Panc1 (cell line): ENCODE results near the gene RNF144B. TPM values are rescaled to one million over a fixed set of nuclear protein-coding genes. Genes with fewer than 3 reads are reported as not detected.

Experiments used
- ATAC-seq: fragments of 200-7000 bp; cut with Tn5 transposase; 2 replicates; pipeline ENCODE4 v1.9.1; 2020; ENCODE audit warnings: mild to moderate bottlenecking, moderate library complexity
- BruUV-seq: library from RNA; stranded (reverse); fragments of 400-500 nt; replicated peaks from 2 replicates; lab custom pipeline; 2021; lab: Mats Ljungman, UMichigan
- CTCF ChIA-PET: fragments of 300-600 bp; sonication (Branson Sonifier 250); formaldehyde crosslinking; loops from one replicate; lab custom pipeline; 2022; ENCODE audit warnings: antibody characterized with exemption; lab: Charles Lee
- POLR2A ChIA-PET: fragments of 300-600 bp; sonication (Branson Sonifier 250); formaldehyde crosslinking; loops from one replicate; lab custom pipeline; 2022; ENCODE audit warnings: antibody characterized with exemption; lab: Charles Lee
- DNase-seq: peaks from one replicate; pipeline ENCODE4 v3.0.0-alpha.2; 2010; ENCODE audit warnings: low read depth, low spot score
- H3K27ac ChIP-seq: 2 replicates; pipeline ENCODE4 v1.5.1; 2011; ENCODE audit warnings: mild to moderate bottlenecking, low read length, inconsistent platforms
- H3K27me3 ChIP-seq: fragments of 200-500 bp; sonication (Bioruptor generic); 2 replicates; pipeline ENCODE4 v1.6.0; 2014; ENCODE audit warnings: low read length, inconsistent platforms; ENCODE audit not compliant: control insufficient read depth, insufficient read depth
- H3K36me3 ChIP-seq: fragments of 200-500 bp; sonication (Bioruptor generic); 2 replicates; pipeline ENCODE4 v1.5.1; 2014; ENCODE audit warnings: inconsistent platforms, mild to moderate bottlenecking, low read length, moderate library complexity; ENCODE audit not compliant: control insufficient read depth, insufficient read depth
- H3K4me1 ChIP-seq: 2 replicates; pipeline ENCODE4 v1.5.1; 2011; ENCODE audit warnings: inconsistent platforms, mild to moderate bottlenecking, low read length, moderate library complexity; ENCODE audit not compliant: control insufficient read depth, insufficient read depth
- H3K4me3 ChIP-seq, 2 experiments: 2 replicates each; pipeline ENCODE4 v1.5.1; 2011 to 2012; ENCODE audit warnings: low read depth in 2 of 2, low read length in 2 of 2, mild to moderate bottlenecking in 2 of 2, inconsistent platforms in 1 of 2, moderate library complexity in 1 of 2
- H3K9me3 ChIP-seq: fragments of 200-500 bp; sonication (Bioruptor generic); 2 replicates; pipeline ENCODE4 v1.5.1; 2014; ENCODE audit warnings: low read depth, mild to moderate bottlenecking, inconsistent platforms, low read length, moderate library complexity; ENCODE audit not compliant: control insufficient read depth, insufficient read depth
- POLR2AphosphoS5 ChIP-seq: IDR thresholded peaks from 2 replicates; pipeline ENCODE4 v1.6.1; 2012; ENCODE audit warnings: mild to moderate bottlenecking, low read depth, low read length, moderate library complexity
- SIN3A ChIP-seq: IDR thresholded peaks from 2 replicates; pipeline ENCODE4 v1.6.1; 2012; ENCODE audit warnings: low read depth, mild to moderate bottlenecking, low read length, moderate library complexity, borderline replicate concordance; ENCODE audit not compliant: insufficient read depth
- TCF7L2 ChIP-seq: IDR thresholded peaks from 2 replicates; pipeline ENCODE4 v1.6.1; 2011; ENCODE audit warnings: mild to moderate bottlenecking, low read depth, low read length, inconsistent platforms
- in situ Hi-C: cut with HindIII; loops from 2 replicates; pipeline ENCODE4 v1.10.0; 2016; ENCODE audit warnings: low sequenced_read_pairs, low pct_unique_long_range_greater_than_20kb
- intact Hi-C: fragments of 100-400 bp; cut with micrococcal nuclease; formaldehyde crosslinking; loops from one replicate; pipeline ENCODE4 v1.10.0; 2022; ENCODE audit not compliant: unreplicated experiment
- total RNA-seq: library from RNA; stranded (reverse); gene quantifications from one replicate; pipeline ENCODE4 v1.2.1, GENCODE V29; 2021; ENCODE audit not compliant: unreplicated experiment
- TF ChIP-seq, protein P1 (sequence below): fragments of 450-650 bp; IDR thresholded peaks from 2 replicates; pipeline ENCODE4 v1.5.1; 2017; ENCODE audit warnings: mild to moderate bottlenecking
- TF ChIP-seq, protein P2 (sequence below), 2 experiments: IDR thresholded peaks; 2 replicates each; pipeline ENCODE4 v1.6.1; 2011 to 2012; ENCODE audit warnings: low read depth in 2 of 2, control low read depth in 1 of 2, low read length in 1 of 2, mild to moderate bottlenecking in 1 of 2, moderate library complexity in 1 of 2; ENCODE audit not compliant: insufficient read depth in 1 of 2

Gene RNF144B
- total RNA-seq, 1 experiment from 2014 or later: 5.6 TPM

DNA sequence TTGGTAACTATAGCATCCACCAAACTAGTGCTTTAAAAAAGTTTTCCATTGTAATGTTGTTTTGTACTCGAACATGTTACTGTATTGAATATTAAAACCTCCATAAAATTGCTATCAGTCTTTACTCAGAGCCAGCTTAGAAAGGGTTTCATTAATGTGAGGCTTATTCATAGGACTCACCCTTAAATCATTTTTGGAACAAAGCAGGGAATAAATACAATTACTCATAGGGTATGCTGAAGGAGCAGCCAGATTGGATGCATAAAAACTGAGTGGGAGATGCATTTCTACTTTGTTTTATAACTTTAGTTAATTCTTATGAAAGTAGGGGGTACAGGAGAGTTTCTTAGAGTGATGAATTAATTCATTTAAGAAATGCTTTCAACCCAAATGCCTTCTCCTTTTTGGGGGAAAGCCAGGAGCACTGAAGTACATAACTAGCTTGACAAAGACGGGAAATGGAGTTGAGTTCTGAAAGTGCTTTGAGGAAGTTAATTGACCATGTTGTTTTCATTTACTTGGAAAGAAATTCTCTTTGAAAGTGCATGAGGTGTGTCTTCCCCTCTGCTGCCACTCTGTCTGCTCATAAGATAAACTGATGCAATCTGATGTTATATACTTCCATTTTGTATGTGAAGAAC, 90.3 kb downstream of the RNF144B start:
- no peaks in the 10 kb centered on the region for H3K27me3 ChIP-seq
- CTCF ChIA-PET: no interaction called here
- no TSS peak for BruUV-seq
- DNase-seq: no peak
- no peaks in the 10 kb centered on the region for H3K36me3 ChIP-seq
- in situ Hi-C loops (no loop called here), intact Hi-C loops (no loop called here)
- POLR2A ChIA-PET: no interaction called here
- H3K4me3 ChIP-seq: no peak overlapping the region
- no peak for ATAC-seq
- no peak overlapping the region for H3K27ac ChIP-seq
- no peaks in the 10 kb centered on the region for H3K9me3 ChIP-seq
- no peaks in the 10 kb centered on the region for H3K4me1 ChIP-seq
- TF ChIP-seq, protein P1, sequence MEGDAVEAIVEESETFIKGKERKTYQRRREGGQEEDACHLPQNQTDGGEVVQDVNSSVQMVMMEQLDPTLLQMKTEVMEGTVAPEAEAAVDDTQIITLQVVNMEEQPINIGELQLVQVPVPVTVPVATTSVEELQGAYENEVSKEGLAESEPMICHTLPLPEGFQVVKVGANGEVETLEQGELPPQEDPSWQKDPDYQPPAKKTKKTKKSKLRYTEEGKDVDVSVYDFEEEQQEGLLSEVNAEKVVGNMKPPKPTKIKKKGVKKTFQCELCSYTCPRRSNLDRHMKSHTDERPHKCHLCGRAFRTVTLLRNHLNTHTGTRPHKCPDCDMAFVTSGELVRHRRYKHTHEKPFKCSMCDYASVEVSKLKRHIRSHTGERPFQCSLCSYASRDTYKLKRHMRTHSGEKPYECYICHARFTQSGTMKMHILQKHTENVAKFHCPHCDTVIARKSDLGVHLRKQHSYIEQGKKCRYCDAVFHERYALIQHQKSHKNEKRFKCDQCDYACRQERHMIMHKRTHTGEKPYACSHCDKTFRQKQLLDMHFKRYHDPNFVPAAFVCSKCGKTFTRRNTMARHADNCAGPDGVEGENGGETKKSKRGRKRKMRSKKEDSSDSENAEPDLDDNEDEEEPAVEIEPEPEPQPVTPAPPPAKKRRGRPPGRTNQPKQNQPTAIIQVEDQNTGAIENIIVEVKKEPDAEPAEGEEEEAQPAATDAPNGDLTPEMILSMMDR: no peak
- TF ChIP-seq TCF7L2 (no peak), SIN3A (no peak)

DNA sequence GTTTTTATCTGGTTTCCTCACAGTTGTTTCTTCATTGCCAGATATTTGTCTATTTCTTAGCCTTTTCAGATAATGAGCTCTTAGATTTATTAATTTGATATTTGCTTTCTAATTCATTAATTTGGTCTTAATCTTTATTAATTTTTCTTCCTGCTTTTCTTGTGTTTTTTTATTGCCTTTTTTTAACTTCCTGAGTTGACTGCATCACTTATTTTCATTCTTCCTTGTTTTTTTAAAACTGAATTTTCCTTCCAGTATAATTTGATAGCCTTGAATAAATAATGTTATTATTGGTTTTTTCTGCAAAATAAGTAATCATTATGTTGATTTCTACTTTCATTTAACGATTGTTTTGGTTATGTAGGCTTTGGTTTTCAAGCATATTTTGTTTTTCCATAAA, 91.5 kb downstream of the RNF144B start:
- in situ Hi-C loops (no loop called here), intact Hi-C loops (no loop called here)
- no TSS peak for BruUV-seq
- no peak overlapping the region for H3K4me3 ChIP-seq
- H3K9me3 ChIP-seq: no peaks in the 10 kb centered on the region
- H3K36me3 ChIP-seq: no peaks in the 10 kb centered on the region
- no peaks in the 10 kb centered on the region for H3K4me1 ChIP-seq
- H3K27ac ChIP-seq: no peak overlapping the region
- TF ChIP-seq POLR2AphosphoS5 (no peak), SIN3A (no peak), TCF7L2 (no peak)
- TF ChIP-seq, protein P2, sequence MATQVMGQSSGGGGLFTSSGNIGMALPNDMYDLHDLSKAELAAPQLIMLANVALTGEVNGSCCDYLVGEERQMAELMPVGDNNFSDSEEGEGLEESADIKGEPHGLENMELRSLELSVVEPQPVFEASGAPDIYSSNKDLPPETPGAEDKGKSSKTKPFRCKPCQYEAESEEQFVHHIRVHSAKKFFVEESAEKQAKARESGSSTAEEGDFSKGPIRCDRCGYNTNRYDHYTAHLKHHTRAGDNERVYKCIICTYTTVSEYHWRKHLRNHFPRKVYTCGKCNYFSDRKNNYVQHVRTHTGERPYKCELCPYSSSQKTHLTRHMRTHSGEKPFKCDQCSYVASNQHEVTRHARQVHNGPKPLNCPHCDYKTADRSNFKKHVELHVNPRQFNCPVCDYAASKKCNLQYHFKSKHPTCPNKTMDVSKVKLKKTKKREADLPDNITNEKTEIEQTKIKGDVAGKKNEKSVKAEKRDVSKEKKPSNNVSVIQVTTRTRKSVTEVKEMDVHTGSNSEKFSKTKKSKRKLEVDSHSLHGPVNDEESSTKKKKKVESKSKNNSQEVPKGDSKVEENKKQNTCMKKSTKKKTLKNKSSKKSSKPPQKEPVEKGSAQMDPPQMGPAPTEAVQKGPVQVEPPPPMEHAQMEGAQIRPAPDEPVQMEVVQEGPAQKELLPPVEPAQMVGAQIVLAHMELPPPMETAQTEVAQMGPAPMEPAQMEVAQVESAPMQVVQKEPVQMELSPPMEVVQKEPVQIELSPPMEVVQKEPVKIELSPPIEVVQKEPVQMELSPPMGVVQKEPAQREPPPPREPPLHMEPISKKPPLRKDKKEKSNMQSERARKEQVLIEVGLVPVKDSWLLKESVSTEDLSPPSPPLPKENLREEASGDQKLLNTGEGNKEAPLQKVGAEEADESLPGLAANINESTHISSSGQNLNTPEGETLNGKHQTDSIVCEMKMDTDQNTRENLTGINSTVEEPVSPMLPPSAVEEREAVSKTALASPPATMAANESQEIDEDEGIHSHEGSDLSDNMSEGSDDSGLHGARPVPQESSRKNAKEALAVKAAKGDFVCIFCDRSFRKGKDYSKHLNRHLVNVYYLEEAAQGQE (IDR thresholded peaks at IDR 0.05; ENCODE audit: insufficient read depth in 1 of 2, low read depth in 2 of 2, low read length in 1 of 2): no peak
- TF ChIP-seq, protein P1: no peak
- CTCF ChIA-PET: no interaction called here
- DNase-seq: no peak
- ATAC-seq: no peak
- POLR2A ChIA-PET: no interaction called here
- no peaks in the 10 kb centered on the region for H3K27me3 ChIP-seq
